Effector memory CD4-positive, alpha-beta T cell (primary cell): Measurements from ENCODE around the gene VIPR2.

Experiments
- DNase-seq, 3 donors: peaks; one replicate each; pipeline ENCODE4 v3.0.0-alpha.2; 2020
- H3K27ac ChIP-seq: 2 replicates; pipeline ENCODE4 v1.7.0; 2013; ENCODE audit warnings: mild to moderate bottlenecking, low read length, moderate library complexity; ENCODE audit not compliant: insufficient read depth, poor library complexity, severe bottlenecking
- H3K27me3 ChIP-seq: replicated peaks from 2 replicates; pipeline ENCODE4 v1.7.0; 2013; ENCODE audit warnings: mild to moderate bottlenecking, low read length; ENCODE audit not compliant: insufficient read depth, control insufficient read depth, poor library complexity, severe bottlenecking
- H3K36me3 ChIP-seq: 2 replicates; pipeline ENCODE4 v1.7.0; 2013; ENCODE audit warnings: mild to moderate bottlenecking, low read length, moderate library complexity; ENCODE audit not compliant: control insufficient read depth, insufficient read depth
- H3K4me1 ChIP-seq: 2 replicates; pipeline ENCODE4 v1.7.0; 2013; ENCODE audit warnings: low read length, mild to moderate bottlenecking; ENCODE audit not compliant: control insufficient read depth, insufficient read depth, poor library complexity, severe bottlenecking
- H3K4me3 ChIP-seq: 2 replicates; pipeline ENCODE4 v1.7.0; 2013; ENCODE audit warnings: low read length, low read depth, mild to moderate bottlenecking; ENCODE audit not compliant: insufficient read depth, poor library complexity, severe bottlenecking
- H3K9me3 ChIP-seq: 2 replicates; pipeline ENCODE4 v1.7.0; 2013; ENCODE audit warnings: mild to moderate bottlenecking, low read length, moderate library complexity; ENCODE audit not compliant: control insufficient read depth

Gene VIPR2

DNA sequence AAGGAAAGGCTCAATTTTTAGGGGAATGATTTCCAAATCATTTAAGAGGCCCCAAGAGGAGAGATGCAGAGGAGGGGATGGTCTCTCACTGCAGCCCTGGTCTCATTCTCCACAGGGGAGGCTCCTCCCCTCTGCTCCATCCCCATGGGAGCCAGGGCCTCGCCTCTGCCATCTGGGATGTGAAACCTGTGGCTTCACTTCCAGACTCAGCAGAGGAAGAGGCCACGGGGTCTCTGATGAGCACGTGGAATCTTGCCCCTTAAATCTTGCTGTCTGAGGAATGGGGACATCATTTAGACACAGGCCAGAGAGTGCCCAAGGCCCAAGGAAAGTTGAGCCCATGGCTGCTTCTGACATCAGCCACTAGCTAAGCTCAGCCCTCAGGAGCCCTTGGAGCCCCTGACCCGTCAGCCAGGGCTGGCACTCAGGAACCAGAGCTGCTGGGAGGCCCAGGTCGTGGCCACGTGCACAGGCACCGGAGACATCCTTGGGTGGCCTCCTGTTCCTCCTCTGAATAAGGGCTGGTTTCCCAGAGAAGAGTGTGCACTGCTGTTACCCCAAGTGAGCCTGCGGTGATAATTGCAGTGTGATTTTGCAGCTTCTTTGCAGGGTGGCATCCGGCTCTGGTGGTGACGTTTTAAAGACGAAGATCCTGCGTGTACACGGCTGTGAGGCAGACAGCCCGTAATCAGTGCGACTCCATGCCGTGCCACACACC, 50.5 kb downstream of the VIPR2 start:
- Histone ChIP-seq H3K9me3 (no peaks in the 10 kb centered on the region), H3K4me1 (no peaks in the 10 kb centered on the region), H3K36me3 (no peaks in the 10 kb centered on the region), H3K27ac (no peak overlapping the region), H3K4me3 (no peak overlapping the region), H3K27me3 (no peaks in the 10 kb centered on the region)
- no peak for DNase-seq

DNA sequence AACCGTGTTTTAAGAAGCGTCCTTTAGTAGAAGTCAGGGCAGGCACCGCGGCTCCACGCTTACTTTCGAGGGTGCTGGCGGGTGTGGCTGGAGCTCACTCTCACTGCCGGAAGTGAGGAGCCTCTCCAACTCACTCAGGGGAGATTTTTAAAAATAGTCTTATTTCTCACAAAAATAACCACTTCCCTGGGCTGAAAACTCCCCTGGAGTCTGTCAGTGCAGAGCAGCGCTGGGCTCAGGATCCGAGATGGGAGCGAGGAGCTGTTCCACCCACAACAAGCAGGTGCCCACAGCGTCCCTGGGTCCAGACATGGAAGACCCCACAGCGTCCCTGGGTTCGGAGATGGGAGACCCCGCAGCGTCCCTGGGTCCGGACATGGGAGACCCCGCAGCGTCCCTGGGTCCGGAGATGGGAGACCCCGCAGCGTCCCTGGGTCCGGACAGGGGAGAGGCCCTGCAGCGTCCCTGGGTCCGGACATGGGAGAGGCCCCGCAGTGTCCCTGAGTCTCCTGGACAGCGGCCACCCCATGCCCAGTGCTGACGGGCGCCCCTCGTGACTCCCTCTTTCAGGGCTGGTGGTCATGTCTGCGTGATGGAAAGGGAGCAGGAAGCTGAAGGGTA, 51.2 kb downstream of the VIPR2 start:
- H3K27ac ChIP-seq, result no peak overlapping the region
- H3K4me1 ChIP-seq, result no peaks in the 10 kb centered on the region
- no peaks in the 10 kb centered on the region for H3K9me3 ChIP-seq
- H3K27me3 ChIP-seq, result no peaks in the 10 kb centered on the region
- H3K36me3 ChIP-seq, result no peaks in the 10 kb centered on the region
- no peak for DNase-seq
- no peak overlapping the region for H3K4me3 ChIP-seq

DNA sequence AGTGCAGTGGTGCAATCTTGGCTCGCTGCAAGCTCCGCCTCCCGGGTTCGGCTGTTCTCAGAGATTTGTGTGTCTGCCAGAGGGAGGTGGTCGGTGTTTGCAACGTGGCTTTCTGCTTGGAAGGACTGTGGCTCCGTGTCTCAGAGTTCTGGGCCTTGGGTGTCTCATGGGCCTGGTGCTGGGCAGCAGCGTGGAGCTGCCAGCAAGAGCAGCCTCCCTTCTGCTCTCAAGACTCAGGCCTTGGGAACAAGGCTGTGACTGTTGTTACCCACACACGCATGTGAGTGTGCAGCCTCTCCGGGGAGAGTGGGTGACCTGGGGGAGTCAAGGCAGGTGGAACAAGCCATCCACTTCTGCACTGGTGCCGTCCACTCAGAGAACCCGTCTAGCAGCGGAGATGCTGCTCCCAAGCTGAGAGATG, 52.0 kb downstream of the VIPR2 start:
- Histone ChIP-seq H3K27ac (no peak overlapping the region), H3K27me3 (no peaks in the 10 kb centered on the region), H3K36me3 (no peaks in the 10 kb centered on the region), H3K4me3 (no peak overlapping the region), H3K9me3 (no peaks in the 10 kb centered on the region), H3K4me1 (no peaks in the 10 kb centered on the region)
- no peak for DNase-seq

DNA sequence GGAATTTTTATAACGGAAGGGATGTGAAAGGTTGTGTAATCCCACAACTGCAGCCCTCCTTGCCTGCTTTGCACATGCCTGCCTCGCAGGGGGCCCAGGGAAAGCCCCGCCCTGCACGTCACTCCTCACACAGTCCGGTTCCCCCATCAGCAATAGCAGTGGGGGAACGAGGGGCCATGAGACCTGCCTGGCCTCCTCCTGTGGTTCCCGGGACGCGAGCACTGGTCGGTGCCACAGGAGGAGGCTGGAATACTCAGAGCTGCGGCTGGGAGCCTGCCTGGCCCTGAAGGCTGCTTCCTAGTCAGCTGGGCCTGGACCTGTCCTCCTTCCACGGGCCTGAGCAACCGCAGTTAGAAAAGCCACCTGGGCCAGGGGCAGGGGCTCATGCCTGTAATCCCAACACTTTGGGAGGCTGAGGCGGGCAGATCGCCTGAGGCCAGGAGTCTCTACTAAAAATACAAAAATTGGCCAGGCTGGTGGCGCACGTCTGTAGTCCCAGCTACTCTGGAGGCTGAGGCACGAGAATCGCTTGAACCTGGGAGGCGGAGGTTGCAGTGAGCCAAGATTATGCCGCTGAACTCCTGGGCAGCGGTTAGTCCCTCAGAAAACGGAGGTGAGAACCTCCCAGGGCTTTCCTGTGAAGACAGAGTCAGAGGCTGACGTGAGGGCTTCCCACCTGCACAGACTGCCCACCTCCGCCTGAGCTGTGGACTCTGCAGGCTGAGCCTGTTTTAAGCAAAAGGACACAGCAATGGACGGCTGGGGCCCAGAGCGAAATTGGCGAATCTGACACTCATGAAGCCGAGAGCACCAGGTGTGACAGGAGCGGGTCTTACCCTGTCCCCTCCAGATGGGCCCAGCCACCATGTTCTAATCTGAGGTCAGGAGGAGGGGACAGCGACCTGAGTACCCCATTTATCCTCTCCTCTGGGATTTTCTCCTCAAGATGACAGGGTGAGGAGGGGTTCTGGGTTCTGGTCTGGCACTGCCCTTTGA, 52.9 kb downstream of the VIPR2 start:
- DNase-seq, result no peak
- Histone ChIP-seq H3K9me3 (no peaks in the 10 kb centered on the region), H3K4me3 (no peak overlapping the region), H3K27ac (no peak overlapping the region), H3K4me1 (no peaks in the 10 kb centered on the region), H3K36me3 (no peaks in the 10 kb centered on the region), H3K27me3 (no peaks in the 10 kb centered on the region)

DNA sequence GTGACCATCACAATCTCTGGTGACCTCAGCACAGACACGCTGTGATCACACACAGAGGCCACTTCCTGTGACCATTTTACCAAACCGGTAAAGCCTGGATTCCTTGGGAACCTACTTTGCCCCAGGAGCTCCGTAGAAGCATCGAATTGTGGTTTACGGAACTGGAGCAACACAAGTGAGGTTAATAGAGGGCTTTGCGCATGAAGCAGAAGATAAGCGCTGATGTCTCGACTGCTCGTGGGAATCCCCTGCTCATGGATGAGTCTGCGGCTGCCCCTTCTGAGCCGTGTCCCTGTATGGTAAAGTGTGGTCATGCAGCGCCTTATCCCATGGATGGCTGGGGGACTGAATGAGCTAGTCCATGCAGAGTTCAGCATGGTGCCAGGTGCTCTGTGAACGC, 53.6 kb downstream of the VIPR2 start:
- Histone ChIP-seq H3K4me1 (no peaks in the 10 kb centered on the region), H3K27me3 (no peaks in the 10 kb centered on the region), H3K36me3 (no peaks in the 10 kb centered on the region), H3K9me3 (no peaks in the 10 kb centered on the region), H3K27ac (no peak overlapping the region), H3K4me3 (no peak overlapping the region)
- no peak for DNase-seq

DNA sequence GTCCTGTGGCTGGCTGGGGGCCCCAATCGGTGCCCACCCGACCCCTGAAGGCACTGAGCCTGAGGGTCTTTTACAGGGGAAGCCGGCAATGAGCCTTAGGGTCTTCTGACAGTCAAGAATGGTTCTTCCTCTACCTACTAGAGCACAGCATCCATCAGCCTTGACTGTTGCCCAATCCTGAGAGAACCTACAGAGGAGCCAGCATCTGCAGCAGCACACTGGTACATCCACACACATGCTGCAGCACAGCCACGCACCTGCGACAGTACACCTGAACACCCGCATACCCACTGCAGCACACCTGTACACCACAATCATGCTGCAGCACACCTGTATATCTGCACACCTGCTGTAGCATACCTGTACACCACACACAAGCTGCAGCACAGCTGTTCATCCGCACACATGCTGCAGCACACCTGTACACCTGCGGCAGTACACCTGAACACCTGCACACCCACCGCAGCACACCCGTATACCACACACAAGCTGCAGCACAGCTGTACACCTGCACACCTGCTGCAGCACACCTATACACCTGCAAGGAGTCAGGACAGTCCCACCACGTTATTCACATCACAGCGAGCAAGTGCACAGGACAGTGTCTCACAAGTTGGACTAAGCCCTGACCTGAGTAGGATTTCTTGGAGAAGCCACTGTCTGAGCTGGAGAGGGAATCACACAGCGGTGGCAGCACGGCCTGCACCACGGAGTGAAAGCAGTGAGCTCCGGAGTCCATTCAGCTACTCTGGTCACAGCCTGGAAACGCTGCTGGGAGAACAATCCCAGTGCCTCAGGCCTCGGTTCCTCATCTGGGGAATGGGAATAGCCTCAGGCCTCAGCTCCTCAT, 56.4 kb downstream of the VIPR2 start:
- no peak overlapping the region for H3K4me3 ChIP-seq
- no peaks in the 10 kb centered on the region for H3K9me3 ChIP-seq
- no peaks in the 10 kb centered on the region for H3K4me1 ChIP-seq
- H3K27me3 ChIP-seq, result no peaks in the 10 kb centered on the region
- no peak for DNase-seq
- no peak overlapping the region for H3K27ac ChIP-seq
- H3K36me3 ChIP-seq, result no peaks in the 10 kb centered on the region

DNA sequence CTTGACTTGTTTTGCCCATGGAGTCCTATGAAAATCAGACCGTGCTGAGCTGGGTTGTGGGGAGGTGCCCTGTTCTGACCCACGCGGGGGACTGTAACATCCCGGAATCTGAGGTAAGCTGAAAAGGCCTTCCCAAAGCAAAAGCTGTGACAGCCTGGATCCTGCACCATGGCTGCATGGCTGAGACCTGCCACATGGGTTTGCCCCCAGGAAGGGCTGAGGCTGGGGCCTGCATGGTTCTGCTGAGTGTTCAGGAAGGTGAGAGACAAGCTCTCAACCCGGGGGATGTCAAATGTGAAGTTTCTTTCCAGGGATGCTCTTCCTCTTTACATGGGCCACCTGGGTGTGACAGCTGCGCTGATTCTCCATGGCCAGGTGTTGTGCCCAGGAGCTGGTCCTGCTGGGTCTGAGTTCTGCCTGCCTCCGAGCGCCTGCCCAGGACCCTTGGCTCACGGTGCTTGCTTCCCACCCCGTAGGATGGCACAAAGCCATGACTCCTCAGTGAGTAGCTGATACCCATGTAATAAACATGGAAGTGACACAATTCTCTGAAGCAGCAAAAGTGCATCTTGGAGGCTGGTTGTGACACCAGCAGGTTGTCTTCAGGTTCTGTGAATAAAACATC, 58.3 kb downstream of the VIPR2 start:
- no peaks in the 10 kb centered on the region for H3K9me3 ChIP-seq
- no peaks in the 10 kb centered on the region for H3K27me3 ChIP-seq
- no peaks in the 10 kb centered on the region for H3K4me1 ChIP-seq
- no peak for DNase-seq
- H3K27ac ChIP-seq, result no peak overlapping the region
- no peaks in the 10 kb centered on the region for H3K36me3 ChIP-seq
- H3K4me3 ChIP-seq, result no peak overlapping the region

DNA sequence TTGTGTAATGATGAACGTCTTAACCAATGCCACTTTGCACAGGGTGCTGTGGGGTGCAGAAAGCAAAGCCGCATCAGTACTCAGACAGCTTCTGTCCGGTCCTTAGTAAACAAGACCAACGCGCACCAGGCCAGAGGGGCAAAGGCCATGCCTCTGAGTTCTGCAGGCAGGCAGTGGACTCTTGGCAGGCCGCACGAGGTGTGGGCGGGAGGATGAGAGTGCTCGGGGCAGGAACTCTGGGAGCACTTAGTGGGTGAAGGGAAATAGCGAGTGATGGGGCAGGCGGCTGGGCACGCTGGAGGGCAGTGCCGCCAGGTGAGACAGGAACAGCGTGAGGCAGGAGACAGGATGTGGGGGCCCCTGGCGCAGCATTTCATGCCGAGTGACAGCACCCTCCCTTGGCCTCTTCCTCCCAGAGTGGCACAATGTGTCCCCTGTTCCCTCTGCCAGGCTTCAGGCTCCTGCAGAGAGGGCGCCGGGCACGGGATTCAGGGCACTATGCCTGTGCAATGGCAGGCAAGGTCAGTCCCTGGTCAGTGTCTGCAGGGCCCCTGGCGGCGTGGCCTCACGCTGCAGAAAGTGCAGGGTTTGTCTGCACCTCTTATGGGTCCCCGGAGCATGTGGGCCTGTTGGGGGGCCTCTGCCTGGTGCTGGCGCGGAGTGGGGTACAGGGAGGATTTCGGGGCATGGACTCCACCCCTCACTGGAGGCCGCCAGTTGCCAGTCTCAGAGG, 60.4 kb downstream of the VIPR2 start:
- no peaks in the 10 kb centered on the region for H3K9me3 ChIP-seq
- DNase-seq, result no peak

DNA sequence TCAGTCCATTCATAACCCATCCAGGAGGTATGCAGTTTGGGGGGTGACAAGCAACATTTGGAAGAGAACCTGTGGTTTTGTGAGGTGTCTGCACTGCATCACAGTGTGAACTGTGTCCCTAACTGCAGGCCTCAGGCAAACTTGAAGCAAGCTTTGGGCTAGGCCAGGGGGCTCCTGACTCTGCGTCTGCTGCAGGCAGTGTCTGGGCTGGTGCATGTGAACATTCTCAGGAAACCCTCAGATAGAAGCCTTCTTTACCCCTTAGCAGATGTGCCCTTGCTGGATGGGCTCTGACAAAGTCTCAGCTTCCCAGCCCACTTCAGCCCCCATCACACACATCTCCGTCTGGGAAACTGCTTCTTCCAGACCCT, 61.0 kb downstream of the VIPR2 start:
- Histone ChIP-seq H3K36me3 (no peaks in the 10 kb centered on the region), H3K27ac (no peak overlapping the region), H3K4me3 (no peak overlapping the region), H3K4me1 (no peaks in the 10 kb centered on the region), H3K9me3 (no peaks in the 10 kb centered on the region), H3K27me3 (no peaks in the 10 kb centered on the region)
- DNase-seq, result no peak

More for the DNA sequence above, 60.4 kb downstream of the VIPR2 start:
- H3K4me1 ChIP-seq, result no peaks in the 10 kb centered on the region
- H3K36me3 ChIP-seq, result no peaks in the 10 kb centered on the region
- H3K27ac ChIP-seq, result no peak overlapping the region
- no peaks in the 10 kb centered on the region for H3K27me3 ChIP-seq
- no peak overlapping the region for H3K4me3 ChIP-seq
